TTC549 (cell line): ENCODE measurements around the gene PAX7.
"Not testable (repeated sequence)": the region's sequence is repeated elsewhere in the genome, so short reads cannot be mapped to it uniquely, and the experiment has no call there.

ENCODE experiments used
- FAIRE-seq: peaks from 2 replicates; lab custom pipeline; 2012; peaks lifted over from hg19 to GRCh38; lab: Jason Lieb, UNC

The PAX7 gene

DNA sequence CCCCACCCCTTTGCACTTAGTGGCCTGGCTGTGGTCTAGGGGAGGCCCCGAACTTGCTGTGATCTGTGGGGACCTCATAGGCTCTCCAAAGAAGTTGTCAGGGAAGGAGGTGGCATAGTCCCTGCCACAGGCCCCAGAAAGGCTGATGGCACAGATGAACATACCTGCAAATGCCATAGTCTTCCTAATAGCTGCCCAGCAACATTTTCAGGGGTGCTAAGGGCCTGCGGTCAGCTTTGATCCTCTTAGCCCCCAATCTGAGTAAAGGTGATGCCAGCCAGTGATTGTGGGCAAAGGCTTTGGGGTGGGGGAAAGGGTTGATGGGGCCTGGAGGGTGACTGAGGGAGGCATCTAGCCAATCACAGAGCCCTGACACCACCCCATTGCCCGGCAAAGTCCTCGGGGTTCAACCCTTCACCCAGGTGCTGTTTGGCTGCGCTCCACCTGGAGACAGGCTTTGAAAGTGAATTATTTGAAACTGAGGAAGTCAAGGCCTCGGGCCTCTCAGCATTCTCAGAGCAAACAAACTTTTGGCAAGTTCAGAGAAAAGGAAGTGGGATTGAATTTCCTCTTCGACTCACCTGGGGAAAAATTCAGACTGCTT is 35.8 kb downstream of the PAX7 start:
- FAIRE-seq, result no peak

DNA sequence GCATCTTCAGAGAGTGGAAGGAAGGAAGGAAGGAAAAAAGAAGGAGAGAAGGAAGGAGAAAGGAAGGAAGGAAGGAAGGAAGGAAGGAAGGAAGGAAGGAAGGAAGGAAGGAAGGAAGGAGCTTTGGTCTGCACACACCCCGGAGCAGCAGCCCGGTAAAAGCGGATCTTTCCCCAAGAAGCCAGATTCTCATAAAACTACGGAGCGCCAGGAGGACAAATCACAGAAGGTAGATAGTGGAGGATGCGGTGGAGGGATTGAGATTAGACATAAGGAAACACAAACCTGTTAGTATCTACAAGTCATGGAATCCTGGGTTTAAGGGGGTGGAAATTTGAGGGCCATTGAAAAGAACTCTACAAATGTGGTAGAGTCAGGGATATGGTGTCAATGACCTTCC is 36.7 kb downstream of the PAX7 start:
- no peak for FAIRE-seq

DNA sequence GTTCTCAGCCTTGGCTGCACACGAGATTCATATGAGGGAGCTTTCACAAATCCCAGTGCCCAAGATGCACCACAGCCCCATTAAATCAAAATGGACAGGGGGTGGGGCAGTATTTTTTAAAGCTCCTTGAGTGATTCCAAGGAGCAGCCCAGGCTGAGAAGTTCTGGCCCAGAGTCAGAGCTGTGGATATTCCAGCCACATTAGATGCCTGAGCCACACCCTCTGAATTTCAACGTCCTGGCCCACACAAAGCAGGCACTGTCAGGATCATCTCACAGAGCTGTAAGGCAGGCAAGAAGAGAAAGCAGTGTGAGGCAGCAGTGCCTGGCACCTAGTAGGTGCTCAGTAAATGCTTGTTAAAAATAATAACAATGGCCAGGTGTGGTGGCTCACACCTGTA is 37.4 kb downstream of the PAX7 start:
- FAIRE-seq, result no peak

DNA sequence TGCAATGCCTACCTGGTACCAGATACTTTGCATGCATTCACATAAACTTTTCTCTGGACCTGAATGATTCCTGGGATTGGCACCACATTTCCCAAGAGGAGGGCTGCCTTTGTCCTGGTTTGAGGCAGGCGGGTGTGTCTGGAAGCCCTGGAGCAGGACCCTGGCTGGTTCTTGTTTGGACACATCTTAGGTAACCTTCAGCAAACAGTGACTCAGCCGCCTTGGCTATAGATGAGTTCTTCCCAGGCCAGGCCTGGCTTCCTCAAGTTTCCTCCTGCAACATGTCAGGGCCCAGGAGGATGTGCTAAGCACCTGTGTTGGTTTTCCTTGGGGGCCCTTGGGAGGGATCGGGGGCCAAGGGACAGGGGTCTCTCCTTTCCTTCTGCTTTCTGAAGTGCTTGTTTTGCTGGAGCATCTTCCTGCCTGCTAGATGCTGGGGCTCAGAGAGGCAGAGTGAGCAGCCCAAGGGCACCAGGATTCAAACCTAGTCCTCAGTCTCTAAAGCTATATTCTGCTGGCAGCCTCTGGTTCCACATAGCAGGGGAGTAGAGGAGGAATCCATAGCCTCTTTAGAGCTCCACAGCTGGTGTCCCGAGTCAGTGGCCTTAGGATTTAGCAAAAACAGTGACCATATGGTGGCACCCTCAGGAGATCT is 38.2 kb downstream of the PAX7 start:
- no peak for FAIRE-seq

DNA sequence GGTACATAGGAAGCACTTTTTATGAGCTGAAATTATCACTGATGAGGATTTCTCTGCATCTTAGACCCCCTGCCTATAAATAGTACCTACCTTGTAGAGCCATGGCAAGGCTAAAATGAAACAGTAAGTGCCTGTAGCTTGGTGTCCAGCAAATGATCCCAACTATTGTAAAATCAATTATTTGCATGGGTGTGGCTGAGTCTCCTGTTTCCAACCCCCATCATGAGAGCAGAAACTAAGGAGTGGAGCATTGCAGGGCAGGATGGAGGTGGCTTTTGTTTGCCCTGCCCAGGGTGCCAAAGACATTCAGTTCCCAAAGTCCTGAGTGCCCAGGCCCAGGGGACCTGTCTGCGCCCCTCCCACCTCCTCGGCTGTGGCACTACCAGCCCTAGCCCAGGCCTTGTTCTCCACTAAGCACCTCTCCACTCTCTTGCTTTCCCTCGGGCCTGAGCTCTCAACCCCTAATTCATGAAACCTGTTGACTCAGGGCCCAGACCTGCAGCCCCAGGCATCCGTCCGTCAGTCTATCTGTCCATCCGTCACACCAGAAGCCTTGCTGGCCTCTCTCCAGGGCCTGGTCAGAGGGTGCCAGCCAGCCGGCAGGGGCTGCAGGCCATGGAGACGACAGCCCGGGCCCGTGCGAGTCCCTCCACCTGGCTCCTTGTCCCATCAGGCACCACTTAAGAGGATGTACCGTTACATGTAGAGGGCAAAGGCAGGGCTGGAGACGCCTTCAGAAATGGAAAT is 39.6 kb downstream of the PAX7 start:
- no peak for FAIRE-seq

DNA sequence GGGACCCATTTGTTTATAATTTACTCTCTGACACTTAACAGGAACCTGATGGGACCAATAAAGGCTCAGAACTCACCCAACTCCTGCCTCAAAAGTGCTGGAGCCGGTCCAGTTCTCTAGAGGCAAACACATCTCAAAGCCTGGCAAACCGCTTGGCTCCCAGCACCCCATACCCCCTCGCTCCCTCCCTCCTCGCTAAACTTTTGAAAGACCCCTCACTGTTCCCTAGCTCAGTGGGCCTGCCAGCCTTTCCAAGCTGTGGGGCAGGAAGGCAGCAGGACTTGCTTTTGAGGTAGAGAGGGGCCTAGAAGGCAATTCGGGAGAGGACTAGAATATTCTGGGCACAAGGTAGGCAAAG is 40.2 kb downstream of the PAX7 start:
- no peak for FAIRE-seq

DNA sequence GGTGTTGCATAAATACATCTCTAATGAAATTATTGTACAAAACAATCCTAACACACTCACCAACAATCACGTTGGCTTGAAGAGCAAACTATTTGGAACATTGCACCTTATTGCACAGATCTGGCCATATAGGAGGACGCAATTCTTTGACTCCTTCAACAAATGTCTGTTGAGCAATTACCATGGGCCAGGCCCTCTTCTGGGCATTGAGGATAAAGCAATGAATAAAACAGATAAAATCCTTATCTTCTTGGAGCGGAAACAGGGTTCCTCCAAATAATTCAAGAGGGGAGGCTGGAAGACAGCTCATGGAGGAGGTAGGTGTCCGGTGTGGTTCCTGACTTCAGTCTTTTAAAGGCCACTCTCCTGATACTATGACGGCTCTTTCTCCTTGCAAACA is 43.3 kb downstream of the PAX7 start:
- FAIRE-seq, result no peak

DNA sequence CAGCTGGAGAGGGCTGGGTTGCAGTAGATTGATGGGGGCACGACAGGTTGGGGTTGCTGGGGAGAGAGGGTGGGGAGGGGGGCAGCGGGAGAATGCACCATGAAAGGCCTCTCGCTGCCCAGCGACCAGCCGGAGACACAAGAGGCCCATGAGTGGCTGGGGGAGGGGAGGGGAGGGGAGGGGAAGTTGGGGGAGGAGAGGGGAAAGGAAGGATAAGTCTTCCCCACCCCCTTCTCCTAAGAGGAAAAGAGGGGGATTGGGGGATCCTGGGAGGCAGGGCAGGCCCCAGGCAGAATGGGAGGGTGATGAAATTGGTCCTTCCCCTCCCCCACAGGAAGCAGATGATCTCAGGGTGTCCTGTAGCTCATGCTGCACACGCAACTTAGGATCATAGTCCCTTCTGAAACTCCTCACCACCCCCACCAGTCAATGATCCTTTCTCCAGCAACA is 45.7 kb downstream of the PAX7 start:
- FAIRE-seq, result no peak

DNA sequence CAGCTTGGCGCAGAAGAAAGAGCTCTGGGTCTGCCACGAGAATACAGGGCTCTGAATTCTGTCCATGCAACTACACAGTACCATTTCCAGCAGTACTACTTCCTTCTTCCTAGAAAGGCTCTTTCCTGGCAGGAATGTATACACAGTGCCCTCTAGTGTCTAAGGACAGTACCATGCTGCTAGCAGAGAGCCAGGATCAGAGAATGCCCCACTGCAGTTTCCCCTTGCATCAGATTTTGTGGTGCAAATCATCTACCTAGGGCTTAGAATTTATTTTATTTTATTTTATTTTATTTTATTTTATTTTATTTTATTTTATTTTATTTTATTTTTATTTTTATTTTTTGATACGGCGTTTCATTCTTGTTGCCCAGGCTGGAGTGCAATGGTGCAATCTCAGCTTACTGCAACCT is 50.8 kb downstream of the PAX7 start:
- FAIRE-seq, result peak; percentile 70

DNA sequence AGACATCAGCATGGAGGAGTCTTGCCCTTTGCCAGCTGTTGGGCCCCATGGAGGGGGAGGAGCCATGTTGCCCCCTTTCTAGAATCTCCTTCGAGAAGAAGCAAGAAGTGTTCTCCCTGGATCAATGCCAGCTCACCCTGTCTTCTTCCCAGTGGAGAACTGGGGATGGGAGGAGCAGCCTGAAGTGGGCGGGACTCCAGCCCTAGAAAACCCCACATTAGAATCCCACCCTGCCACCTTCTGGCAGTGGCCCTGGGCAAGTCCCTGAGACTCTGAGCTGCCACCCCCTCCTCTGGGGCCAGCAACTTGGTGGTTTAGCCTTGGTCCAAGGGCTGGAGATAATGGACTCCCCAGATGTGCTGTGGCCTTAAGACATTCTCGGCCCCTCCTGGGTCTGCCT is 51.7 kb downstream of the PAX7 start:
- no peak for FAIRE-seq

DNA sequence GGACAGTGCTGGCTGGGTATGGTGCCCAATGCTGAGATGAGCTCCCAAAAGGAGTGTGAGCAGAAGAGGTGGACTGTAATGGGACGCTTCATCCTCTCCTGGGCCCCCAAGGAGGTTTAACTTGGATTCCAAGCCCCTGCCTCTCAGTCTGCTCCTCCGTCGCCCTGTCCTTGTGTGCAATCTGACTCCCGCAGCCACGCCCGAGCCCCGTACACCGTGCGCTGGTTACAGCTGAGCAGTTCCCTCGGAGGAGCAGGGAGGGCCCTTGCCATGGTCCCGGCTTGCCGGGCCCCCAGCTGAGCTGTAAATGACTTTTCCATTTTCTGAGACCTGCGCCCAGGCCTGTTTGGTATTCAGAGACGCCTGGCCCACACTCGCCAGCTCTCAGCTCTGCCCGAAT is 53.7 kb downstream of the PAX7 start:
- FAIRE-seq, result no peak

DNA sequence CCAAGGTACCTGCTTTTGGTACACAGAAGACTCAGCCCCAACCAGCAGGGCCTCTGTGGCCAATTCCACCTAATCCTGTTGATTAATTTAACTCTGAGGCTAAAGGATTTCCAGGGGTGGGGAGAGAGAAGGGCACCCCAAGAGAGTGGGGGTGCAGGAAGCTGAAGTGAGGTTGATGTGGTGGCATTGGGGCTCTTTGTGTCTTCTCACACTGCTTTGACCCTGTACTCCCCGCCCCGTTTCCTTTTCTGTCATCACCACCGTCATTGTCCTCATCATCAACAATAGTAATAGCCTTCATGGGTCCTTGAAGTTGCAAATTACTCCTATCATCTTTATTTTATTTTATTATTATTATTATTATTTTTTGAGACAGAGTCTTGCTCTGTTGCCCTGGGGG is 55.9 kb downstream of the PAX7 start:
- FAIRE-seq, result no peak

DNA sequence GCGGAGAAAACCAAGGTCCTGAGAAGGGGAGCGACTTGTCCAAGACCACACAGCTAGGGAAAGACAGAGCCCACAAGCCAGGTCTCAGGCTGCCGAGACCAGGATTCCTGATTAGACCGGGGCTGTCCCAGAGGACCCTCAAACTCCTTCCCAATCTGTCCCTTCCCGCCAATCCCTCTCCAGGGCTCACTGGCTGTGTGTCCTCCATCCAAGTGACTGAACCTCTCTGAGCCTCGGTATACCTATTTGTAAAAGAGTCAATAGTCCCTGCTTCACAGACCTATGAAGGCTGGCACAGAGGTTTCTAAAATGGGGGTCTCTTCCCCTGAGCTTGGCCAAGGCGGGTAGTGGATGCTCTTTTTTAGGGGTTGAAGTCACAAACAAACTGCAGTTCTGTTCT is 56.6 kb downstream of the PAX7 start:
- FAIRE-seq, result no peak

DNA sequence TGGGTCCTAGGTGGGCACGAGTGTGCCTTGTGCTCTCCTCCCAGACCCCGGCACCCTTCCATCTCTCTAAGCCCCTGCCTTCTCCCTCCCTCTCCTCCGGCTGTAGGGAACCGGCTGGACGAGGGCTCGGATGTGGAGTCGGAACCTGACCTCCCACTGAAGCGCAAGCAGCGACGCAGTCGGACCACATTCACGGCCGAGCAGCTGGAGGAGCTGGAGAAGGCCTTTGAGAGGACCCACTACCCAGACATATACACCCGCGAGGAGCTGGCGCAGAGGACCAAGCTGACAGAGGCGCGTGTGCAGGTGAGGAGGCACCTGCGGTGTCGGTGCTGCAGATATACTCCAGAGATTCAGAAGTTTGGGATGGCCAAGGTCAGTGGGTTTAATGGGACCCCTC is 61.0 kb downstream of the PAX7 start:
- no peak for FAIRE-seq

DNA sequence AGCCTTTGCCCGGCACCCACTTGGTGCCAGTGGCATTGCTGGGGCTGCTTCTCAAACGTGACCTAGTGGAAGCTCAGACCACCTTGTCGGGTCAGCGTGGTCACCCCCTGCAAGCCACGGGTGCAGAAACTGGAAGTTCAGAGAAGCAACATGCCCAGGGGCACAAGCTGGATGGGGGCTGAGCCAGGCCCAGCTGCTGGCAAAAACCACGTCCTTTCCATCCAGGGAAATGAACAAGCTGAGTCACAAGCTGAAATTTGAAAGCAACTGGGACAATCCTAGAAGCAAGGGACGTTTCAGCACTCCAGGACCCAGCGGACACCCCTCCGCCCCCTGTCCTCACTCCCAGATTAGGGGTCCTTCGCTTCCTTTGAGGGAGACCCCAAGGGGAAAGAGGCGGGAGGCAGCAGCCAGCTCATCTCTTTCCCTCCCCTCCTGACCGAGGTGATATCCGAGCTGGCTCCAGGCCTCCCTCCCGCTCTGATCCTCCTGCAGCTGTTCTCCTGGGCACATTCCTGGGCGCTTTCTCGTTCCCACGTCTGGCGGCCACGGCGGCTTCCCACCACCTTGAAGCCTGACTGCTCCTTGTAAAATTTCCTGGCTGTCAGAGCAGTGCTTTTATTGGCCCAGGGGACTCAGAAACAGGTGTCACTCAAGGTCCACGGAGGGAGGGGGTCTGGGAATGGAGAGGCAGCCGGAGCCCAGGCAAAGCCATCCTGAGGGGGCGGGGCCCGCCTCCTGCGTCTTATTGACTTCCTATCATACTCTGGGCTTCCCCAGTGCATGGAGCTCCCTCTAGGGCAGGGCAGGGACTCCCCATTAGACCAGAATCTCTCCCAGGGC is 62.8 kb downstream of the PAX7 start:
- FAIRE-seq, result no peak

DNA sequence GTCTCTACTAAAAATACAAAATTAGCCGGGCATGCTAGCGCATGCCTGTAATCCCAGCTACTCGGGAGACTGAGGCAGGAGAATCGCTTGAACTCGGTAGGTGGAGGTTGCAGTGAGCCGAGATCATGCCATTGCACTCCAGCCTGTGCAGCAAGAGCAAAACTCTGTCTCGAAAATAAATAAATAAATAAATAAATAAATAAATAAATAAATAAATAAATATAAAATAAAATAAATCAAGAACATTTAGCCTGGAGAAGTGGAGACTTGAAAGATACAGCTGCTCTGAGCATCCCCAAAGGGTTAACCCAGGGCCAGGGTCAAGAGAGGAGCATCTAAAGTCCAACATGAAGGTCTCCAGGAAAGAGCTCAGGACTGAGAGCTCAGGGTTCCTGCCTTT is 63.6 kb downstream of the PAX7 start:
- not testable (repeated sequence) for FAIRE-seq

DNA sequence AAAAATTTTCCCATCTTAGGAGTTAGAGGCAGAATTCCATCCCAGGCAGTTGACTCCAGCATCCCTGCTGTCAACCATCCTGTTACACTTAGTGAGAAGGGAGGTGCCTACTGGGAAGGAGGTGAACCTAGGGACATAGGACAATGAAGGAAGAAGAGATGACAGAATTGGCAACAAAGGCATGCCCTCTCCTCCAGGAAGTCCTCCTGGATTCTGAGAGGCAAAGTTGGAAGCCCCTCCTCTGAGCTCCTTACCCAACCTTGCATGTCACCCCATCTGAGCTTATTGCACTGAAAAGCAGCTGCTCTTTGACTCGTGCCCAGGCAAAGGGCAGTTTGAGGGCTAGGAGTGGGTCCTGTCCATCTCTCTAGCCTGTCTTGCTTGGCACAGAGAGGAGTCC is 66.9 kb downstream of the PAX7 start:
- FAIRE-seq, result no peak

DNA sequence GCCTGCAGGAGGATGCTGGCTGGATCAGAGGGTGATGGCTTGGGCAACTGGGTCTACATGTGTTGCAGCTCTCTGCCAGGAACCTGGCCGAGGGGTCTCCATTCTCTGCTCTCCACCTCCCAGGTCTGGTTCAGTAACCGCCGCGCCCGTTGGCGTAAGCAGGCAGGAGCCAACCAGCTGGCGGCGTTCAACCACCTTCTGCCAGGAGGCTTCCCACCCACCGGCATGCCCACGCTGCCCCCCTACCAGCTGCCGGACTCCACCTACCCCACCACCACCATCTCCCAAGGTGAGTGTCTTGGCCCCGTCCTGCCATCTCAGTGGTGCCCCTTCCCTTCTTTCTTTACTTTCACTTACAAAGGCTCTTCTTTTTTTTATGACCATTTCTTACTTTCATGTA is 69.9 kb downstream of the PAX7 start:
- FAIRE-seq, result no peak

DNA sequence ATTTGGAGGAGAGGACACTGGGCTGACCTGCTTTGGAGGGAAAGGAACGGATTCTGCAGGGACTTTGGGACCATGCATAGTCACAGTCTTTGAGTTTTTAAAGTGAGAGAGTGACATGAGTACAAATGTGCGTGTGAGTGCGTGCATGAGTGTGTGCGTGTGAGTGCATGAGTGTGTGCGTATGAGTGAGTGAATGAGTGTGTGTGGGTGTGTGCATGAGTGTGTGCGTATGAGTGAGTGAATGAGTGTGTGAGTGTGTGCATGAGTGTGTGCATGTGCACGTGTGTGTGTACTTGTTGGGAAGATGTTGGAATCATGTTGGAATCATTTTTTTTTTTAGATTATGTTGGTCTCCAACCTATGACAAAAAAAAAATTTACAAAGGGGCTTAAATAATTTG is 70.5 kb downstream of the PAX7 start:
- FAIRE-seq, result no peak

DNA sequence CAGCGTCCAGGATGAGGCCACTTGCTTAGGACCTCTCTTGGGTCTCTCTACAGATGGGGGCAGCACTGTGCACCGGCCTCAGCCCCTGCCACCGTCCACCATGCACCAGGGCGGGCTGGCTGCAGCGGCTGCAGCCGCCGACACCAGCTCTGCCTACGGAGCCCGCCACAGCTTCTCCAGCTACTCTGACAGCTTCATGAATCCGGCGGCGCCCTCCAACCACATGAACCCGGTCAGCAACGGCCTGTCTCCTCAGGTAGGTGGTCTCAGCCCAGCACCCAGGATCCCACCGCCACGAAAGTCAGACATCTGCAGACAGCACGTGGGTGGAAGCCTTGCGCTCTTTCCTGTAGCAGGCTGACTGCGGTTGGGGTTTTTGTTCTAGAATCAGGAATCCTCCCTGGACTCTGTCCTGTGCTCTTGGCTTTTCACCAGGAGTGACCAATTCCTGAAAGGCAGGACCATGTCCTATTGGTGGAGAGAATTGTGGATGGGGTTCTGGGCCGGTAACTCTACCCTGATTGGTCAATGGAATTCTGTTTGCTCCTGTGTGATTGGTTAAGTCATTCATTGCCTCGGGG is 72.5 kb downstream of the PAX7 start:
- FAIRE-seq, result no peak

DNA sequence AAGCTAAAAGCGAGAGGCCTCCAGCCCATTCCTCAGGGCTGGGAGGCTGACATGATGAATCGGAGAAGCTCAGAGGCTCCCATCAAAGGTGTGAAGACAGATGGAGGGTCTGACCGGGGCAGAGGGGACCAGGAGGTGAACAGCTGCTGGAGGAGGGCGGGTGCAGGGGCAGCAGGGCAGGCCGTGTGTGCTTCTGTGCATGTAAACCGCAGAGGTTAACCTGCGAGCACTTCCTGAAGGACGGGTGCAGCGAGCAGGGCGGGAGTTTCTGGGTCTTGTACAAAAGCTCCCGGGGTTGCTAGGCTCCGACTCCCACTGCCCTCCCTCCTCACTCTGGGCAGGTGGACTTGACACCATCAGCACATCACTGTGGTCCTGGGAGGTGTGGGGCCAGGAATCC is 75.2 kb downstream of the PAX7 start:
- FAIRE-seq, result no peak

DNA sequence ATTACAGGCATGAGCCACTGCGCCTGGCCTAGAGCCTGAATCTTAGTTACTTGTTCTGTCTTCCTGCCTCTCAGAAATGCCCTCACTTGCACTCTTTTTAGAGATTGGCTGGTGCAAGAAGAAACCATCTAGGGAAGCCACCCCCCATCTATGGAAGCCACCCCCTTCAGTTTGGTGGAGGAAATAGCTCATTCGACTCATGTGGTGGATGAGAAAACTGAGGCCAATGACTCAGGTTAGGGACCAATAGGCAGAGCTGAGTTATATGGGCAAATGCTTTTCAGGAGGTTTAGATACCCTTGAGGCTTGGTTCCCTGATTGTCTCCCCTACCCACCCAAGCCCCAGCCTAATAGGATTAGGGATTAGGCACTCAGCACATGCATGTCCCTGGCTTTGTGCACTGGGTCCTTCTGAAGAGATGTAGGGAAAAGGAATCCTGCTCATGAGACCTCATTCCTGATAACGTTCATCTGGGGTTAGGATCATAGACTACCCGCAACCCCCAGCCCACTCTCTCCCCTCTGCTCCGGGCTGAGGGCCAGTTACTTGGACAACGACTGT is 77.1 kb downstream of the PAX7 start:
- FAIRE-seq, result no peak
